Measurements from ENCODE around the gene PTGFRN. TPM values are rescaled to one million over a fixed set of nuclear protein-coding genes. Genes with fewer than 3 reads are reported as not detected.

PTGFRN gene
- polyA plus RNA-seq, 1 donor from 2014 or later, result 20.1 TPM

DNA sequence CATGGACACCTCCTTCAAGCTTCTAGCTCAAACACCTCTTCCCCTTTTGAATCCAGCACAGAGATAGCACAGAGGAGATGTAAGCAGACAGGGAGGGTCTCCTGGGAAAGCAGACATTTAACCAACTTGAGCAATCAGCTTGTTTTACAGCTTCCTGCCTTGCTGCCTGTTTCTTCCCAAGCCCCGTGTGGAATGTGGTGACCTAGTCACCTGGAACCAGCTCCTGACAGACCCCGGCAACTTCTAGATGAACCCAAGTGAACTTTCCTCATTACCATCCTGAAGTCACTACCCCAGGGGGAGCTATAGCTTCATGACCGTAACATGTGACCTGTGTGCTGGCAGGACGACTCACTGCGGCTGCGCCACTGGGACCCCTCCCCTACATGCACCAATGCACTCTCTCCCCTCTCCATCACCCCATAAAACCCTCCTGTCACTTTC lies 126.3 kb downstream of the PTGFRN start:
- Histone ChIP-seq H3K4me2 (ENCODE audit: low read length) (no peak overlapping the region), H3K27me3 (ENCODE audit: insufficient read depth, low read depth, low read length) (no peaks in the 10 kb centered on the region), H3K27ac (ENCODE audit: low read length) (no peak overlapping the region), H3K9me2 (ENCODE audit: insufficient read depth, low read length) (no peaks in the 10 kb centered on the region), H3K36me3 (ENCODE audit: insufficient read depth, low read length) (no peaks in the 10 kb centered on the region), H2AFZ (ENCODE audit: low read depth, low read length) (no peak overlapping the region), H3K9me3 (ENCODE audit: low read length) (no peaks in the 10 kb centered on the region), H3K9ac (ENCODE audit: low read length) (no peak overlapping the region), H3K79me2 (replicated peaks; ENCODE audit: insufficient read depth, low read length) (no peaks in the 10 kb centered on the region), H4K20me1 (ENCODE audit: insufficient read depth) (no peaks in the 10 kb centered on the region), H3F3A (ENCODE audit: insufficient read depth, low read length, poor library complexity, severe bottlenecking) (no peaks in the 10 kb centered on the region), H3K4me3 (ENCODE audit: low read length) (no peak overlapping the region)
- no peak for TF ChIP-seq EP300 (conservative IDR thresholded peaks at IDR 0.05; ENCODE audit: poor library complexity, severe bottlenecking)
- no peak for TF ChIP-seq POLR2AphosphoS5 (IDR thresholded peaks at IDR 0.05)
- TF ChIP-seq, protein P1, sequence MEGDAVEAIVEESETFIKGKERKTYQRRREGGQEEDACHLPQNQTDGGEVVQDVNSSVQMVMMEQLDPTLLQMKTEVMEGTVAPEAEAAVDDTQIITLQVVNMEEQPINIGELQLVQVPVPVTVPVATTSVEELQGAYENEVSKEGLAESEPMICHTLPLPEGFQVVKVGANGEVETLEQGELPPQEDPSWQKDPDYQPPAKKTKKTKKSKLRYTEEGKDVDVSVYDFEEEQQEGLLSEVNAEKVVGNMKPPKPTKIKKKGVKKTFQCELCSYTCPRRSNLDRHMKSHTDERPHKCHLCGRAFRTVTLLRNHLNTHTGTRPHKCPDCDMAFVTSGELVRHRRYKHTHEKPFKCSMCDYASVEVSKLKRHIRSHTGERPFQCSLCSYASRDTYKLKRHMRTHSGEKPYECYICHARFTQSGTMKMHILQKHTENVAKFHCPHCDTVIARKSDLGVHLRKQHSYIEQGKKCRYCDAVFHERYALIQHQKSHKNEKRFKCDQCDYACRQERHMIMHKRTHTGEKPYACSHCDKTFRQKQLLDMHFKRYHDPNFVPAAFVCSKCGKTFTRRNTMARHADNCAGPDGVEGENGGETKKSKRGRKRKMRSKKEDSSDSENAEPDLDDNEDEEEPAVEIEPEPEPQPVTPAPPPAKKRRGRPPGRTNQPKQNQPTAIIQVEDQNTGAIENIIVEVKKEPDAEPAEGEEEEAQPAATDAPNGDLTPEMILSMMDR (IDR thresholded peaks at IDR 0.05; ENCODE audit: poor library complexity, severe bottlenecking), result no peak
- no peak for TF ChIP-seq TAF1 (IDR thresholded peaks at IDR 0.05; ENCODE audit: low read depth)
- TF ChIP-seq, protein P2, sequence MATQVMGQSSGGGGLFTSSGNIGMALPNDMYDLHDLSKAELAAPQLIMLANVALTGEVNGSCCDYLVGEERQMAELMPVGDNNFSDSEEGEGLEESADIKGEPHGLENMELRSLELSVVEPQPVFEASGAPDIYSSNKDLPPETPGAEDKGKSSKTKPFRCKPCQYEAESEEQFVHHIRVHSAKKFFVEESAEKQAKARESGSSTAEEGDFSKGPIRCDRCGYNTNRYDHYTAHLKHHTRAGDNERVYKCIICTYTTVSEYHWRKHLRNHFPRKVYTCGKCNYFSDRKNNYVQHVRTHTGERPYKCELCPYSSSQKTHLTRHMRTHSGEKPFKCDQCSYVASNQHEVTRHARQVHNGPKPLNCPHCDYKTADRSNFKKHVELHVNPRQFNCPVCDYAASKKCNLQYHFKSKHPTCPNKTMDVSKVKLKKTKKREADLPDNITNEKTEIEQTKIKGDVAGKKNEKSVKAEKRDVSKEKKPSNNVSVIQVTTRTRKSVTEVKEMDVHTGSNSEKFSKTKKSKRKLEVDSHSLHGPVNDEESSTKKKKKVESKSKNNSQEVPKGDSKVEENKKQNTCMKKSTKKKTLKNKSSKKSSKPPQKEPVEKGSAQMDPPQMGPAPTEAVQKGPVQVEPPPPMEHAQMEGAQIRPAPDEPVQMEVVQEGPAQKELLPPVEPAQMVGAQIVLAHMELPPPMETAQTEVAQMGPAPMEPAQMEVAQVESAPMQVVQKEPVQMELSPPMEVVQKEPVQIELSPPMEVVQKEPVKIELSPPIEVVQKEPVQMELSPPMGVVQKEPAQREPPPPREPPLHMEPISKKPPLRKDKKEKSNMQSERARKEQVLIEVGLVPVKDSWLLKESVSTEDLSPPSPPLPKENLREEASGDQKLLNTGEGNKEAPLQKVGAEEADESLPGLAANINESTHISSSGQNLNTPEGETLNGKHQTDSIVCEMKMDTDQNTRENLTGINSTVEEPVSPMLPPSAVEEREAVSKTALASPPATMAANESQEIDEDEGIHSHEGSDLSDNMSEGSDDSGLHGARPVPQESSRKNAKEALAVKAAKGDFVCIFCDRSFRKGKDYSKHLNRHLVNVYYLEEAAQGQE (IDR thresholded peaks at IDR 0.05; ENCODE audit: borderline replicate concordance), result no peak
- TF ChIP-seq EZH2 (IDR thresholded peaks at IDR 0.05; ENCODE audit: borderline replicate concordance, insufficient read depth, low read length, poor library complexity, severe bottlenecking), result no peak
- TF ChIP-seq SMC3 (conservative IDR thresholded peaks at IDR 0.05; ENCODE audit: poor library complexity), result no peak
- TF ChIP-seq MXI1 (conservative IDR thresholded peaks at IDR 0.05; ENCODE audit: poor library complexity, severe bottlenecking), result no peak
- TF ChIP-seq RAD21 (conservative IDR thresholded peaks at IDR 0.05), result no peak

DNA sequence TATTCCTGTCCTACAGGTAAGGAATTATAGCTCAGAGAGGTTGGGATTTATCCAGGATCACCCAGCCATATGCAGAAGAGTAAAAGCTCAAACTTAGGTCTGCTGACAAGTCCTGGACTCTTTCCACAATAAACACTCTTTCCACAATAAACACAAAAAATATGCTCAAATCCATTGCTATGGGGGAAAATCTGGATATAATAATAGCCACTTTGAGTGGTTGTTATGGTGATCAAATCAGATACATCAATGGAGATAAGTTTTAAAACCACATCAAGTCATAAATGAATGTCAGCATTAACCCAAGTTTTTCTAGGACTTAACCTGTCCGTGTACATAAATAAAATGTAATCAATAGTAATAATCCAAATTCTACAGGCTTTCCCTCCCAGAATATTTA lies 128.1 kb downstream of the PTGFRN start:
- Histone ChIP-seq H3K9me3 (ENCODE audit: low read length) (no peaks in the 10 kb centered on the region), H3F3A (ENCODE audit: insufficient read depth, low read length, poor library complexity, severe bottlenecking) (no peaks in the 10 kb centered on the region), H3K27me3 (ENCODE audit: insufficient read depth, low read depth, low read length) (no peaks in the 10 kb centered on the region), H3K4me3 (ENCODE audit: low read length) (no peak overlapping the region), H4K20me1 (ENCODE audit: insufficient read depth) (no peaks in the 10 kb centered on the region), H3K9me2 (ENCODE audit: insufficient read depth, low read length) (no peaks in the 10 kb centered on the region), H3K4me2 (ENCODE audit: low read length) (no peak overlapping the region), H3K9ac (ENCODE audit: low read length) (no peak overlapping the region), H3K79me2 (replicated peaks; ENCODE audit: insufficient read depth, low read length) (no peaks in the 10 kb centered on the region), H3K36me3 (ENCODE audit: insufficient read depth, low read length) (no peaks in the 10 kb centered on the region), H3K27ac (ENCODE audit: low read length) (no peak overlapping the region), H2AFZ (ENCODE audit: low read depth, low read length) (no peak overlapping the region)
- TF ChIP-seq POLR2AphosphoS5 (IDR thresholded peaks at IDR 0.05) (no peak), MXI1 (conservative IDR thresholded peaks at IDR 0.05; ENCODE audit: poor library complexity, severe bottlenecking) (no peak), SMC3 (conservative IDR thresholded peaks at IDR 0.05; ENCODE audit: poor library complexity) (no peak), EP300 (conservative IDR thresholded peaks at IDR 0.05; ENCODE audit: poor library complexity, severe bottlenecking) (no peak), TAF1 (IDR thresholded peaks at IDR 0.05; ENCODE audit: low read depth) (no peak), EZH2 (IDR thresholded peaks at IDR 0.05; ENCODE audit: borderline replicate concordance, insufficient read depth, low read length, poor library complexity, severe bottlenecking) (no peak), RAD21 (conservative IDR thresholded peaks at IDR 0.05) (no peak)
- TF ChIP-seq, protein P1 (IDR thresholded peaks at IDR 0.05; ENCODE audit: poor library complexity, severe bottlenecking), result no peak
- TF ChIP-seq, protein P2 (IDR thresholded peaks at IDR 0.05; ENCODE audit: borderline replicate concordance), result no peak
